ENCODE results near the gene IFNA16. TPM values are rescaled to one million over a fixed set of nuclear protein-coding genes. Genes with fewer than 3 reads are reported as not detected.
"Not testable (repeated sequence)": the region's sequence is repeated elsewhere in the genome, so short reads cannot be mapped to it uniquely, and the experiment has no call there.

IFNA16 gene
- total RNA-seq, 1 donor from 2014 or later = not detected

DNA sequence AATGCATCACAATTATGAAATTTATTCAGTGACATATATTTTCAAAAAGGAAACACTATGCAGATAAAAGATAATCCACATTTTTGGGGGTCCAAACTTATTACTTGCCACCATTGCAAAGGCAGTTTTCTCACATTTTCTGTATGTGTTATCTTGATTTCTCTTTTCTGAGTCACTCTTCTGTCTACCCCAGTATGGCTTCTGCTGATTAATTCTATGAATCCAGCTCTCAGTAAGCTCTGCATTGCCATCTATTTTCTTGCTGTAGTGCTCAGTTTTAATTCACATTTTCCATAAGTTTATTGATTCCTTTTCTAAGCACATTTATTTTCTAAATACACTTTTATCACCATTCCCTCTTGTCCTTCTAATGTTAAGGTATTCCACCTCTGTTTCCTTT, 11.9 kb downstream of the IFNA16 start:
- H3K27ac Mint-ChIP-seq = no peak overlapping the region
- no peaks in the 10 kb centered on the region for H3K36me3 Mint-ChIP-seq
- peaks cover 33% of the 10 kb centered on the region for H3K27me3 Mint-ChIP-seq (ENCODE audit: low read depth)
- H3K9me3 Mint-ChIP-seq = peaks cover 10% of the 10 kb centered on the region
- H3K4me3 Mint-ChIP-seq = no peak overlapping the region
- H3K4me1 Mint-ChIP-seq = no peaks in the 10 kb centered on the region
- TF ChIP-seq, protein P1, sequence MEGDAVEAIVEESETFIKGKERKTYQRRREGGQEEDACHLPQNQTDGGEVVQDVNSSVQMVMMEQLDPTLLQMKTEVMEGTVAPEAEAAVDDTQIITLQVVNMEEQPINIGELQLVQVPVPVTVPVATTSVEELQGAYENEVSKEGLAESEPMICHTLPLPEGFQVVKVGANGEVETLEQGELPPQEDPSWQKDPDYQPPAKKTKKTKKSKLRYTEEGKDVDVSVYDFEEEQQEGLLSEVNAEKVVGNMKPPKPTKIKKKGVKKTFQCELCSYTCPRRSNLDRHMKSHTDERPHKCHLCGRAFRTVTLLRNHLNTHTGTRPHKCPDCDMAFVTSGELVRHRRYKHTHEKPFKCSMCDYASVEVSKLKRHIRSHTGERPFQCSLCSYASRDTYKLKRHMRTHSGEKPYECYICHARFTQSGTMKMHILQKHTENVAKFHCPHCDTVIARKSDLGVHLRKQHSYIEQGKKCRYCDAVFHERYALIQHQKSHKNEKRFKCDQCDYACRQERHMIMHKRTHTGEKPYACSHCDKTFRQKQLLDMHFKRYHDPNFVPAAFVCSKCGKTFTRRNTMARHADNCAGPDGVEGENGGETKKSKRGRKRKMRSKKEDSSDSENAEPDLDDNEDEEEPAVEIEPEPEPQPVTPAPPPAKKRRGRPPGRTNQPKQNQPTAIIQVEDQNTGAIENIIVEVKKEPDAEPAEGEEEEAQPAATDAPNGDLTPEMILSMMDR (IDR thresholded peaks at IDR 0.05; ENCODE audit: unreplicated experiment) = no peak
- DNase-seq (ENCODE audit: low spot score in 2 of 2, unreplicated experiment in 2 of 2) = no peak

- DNase-seq (ENCODE audit: low spot score in 2 of 2, unreplicated experiment in 2 of 2); H3K4me3 Mint-ChIP-seq; H3K27ac Mint-ChIP-seq: not testable (repeated sequence)
These were observed 15.0 kb downstream of the IFNA16 start, which contains the start of gene IFNA7 for GRCh38 chr9:21202105-21202504. IFNA7 (minus strand) TSS chr9:21202205; CDS start chr9:21202165, 40 bp downstream.

DNA sequence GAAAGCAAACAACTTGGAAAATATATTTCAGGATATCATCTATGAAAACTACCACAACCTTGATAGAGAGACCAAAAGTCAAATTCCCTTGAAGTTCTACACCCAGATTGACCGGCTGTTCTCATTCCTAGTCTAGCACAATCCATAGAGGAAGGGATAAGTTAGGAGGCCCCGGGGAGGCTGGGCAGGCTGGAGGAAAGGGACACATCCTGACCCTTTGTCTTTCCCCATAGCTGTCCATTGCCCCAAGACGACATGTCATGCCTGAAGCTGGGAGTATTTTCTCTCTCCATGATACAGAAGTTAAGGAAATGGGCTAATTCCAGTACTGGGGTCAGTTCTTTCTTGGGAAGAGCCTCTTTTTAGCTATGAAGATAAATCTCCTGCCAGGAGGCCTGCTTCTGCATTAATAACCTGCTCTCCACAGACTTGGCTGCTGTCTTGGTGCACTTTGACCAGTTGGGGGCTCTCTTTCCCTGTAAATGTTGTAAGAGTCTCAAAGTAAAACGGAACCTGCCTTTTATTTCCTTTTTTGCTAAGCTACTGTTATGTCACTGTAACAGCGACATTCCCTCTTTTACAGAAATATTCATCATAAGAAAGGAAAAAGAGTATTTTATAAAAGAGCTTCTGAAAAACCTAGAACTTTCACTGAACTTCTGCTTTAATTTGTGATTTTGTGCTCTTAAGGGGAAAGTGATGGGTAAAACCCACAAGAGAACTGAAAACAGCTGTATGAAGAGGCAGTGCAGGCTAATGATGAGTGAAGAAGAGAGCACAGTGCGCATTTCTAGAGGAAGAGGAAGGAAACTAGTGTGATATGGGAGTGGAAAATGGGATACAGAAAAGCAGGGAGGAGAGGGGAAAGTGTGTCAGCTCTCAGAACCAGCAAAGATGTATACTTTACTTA, 22.0 kb downstream of the IFNA16 start:
- H3K4me3 Mint-ChIP-seq, H3K27ac Mint-ChIP-seq, H3K36me3 Mint-ChIP-seq, H3K9me3 Mint-ChIP-seq, H3K4me1 Mint-ChIP-seq: not testable (repeated sequence)
- DNase-seq (ENCODE audit: low spot score in 2 of 2, unreplicated experiment in 2 of 2) = peak in 1 of 2 experiments; percentile 36
- peaks cover 14% of the 10 kb centered on the region for H3K27me3 Mint-ChIP-seq (ENCODE audit: low read depth)

More at GRCh38 chr9:21202105-21202504, 15.0 kb downstream of the IFNA16 start, which contains the start of gene IFNA7:
- Mint-ChIP-seq H3K9me3 (peaks cover 10% of the 10 kb centered on the region), H3K27me3 (ENCODE audit: low read depth) (peaks cover 39% of the 10 kb centered on the region)
- H3K36me3 Mint-ChIP-seq, H3K4me1 Mint-ChIP-seq: not testable (repeated sequence)

GRCh38 chr9:21187487-21187886, 29.6 kb downstream of the IFNA16 start, which contains the start of gene IFNA4:
IFNA4 (minus strand) TSS chr9:21187587; CDS start chr9:21187531, 56 bp downstream.
- not testable (repeated sequence) for H3K27me3 Mint-ChIP-seq (ENCODE audit: low read depth); H3K4me3 Mint-ChIP-seq; H3K36me3 Mint-ChIP-seq; H3K9me3 Mint-ChIP-seq; H3K4me1 Mint-ChIP-seq; DNase-seq (ENCODE audit: low spot score in 2 of 2, unreplicated experiment in 2 of 2); H3K27ac Mint-ChIP-seq

DNA sequence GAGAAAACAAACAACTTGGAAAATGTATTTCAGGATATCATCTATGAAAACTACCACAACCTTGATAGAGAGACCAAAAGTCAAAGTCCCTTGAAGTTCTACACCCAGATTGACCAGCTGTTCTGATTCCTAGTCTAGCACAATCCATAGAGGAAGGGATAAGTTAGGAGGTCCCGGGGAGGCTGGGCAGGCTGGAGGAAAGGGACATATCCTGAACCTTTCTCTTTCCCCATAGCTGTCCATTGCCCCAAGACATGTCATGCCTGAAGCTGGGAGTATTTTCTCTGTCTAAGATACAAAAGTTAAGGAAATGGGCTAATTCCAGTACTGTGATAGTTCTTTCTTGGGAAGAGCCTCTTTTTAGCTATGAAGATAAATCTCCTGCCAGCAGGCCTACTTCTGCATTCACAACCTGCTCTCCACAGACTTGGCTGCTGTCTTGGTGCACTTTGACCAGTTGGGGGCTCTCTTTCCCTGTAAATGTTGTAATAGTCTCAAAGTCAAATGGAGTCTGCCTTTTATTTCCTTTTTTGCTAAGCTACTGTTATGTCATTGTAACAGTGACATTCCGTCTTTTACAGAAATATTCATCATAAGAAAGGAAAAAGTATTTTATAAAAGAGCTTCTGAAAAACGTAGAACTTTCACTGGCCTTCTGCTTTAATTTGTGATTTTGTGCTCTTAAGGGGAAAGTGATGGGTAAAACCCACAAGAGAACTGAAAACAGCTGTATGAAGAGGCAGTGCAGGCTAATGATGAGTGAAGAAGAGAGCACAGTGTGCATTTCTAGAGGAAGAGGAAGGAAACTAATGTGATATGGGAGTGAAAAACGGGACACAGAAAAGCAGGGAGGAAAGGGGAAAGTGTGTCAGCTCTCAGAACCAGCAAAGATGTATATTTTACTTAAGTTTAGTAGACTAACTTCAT, 34.0 kb downstream of the IFNA16 start:
- H3K4me3 Mint-ChIP-seq; DNase-seq (ENCODE audit: low spot score in 2 of 2, unreplicated experiment in 2 of 2); H3K9me3 Mint-ChIP-seq: not testable (repeated sequence)

GRCh38 chr9:21174671-21175070, 42.4 kb downstream of the IFNA16 start:
- DNase-seq (ENCODE audit: low spot score in 2 of 2, unreplicated experiment in 2 of 2) = no peak
- peaks cover 48% of the 10 kb centered on the region for H3K27me3 Mint-ChIP-seq (ENCODE audit: low read depth)

More for the DNA sequence above, 34.0 kb downstream of the IFNA16 start:
- H3K36me3 Mint-ChIP-seq; H3K27me3 Mint-ChIP-seq (ENCODE audit: low read depth); H3K4me1 Mint-ChIP-seq; H3K27ac Mint-ChIP-seq: not testable (repeated sequence)

GRCh38 chr9:21172156-21172555, 45.0 kb downstream of the IFNA16 start:
- H3K4me1 Mint-ChIP-seq = no peaks in the 10 kb centered on the region
- TF ChIP-seq, protein P1 (IDR thresholded peaks at IDR 0.05; ENCODE audit: unreplicated experiment) = no peak
- H3K27me3 Mint-ChIP-seq (ENCODE audit: low read depth) = peaks cover 45% of the 10 kb centered on the region
- H3K27ac Mint-ChIP-seq = no peak overlapping the region
- no peaks in the 10 kb centered on the region for H3K9me3 Mint-ChIP-seq
- DNase-seq (ENCODE audit: low spot score in 2 of 2, unreplicated experiment in 2 of 2) = no peak
- no peaks in the 10 kb centered on the region for H3K36me3 Mint-ChIP-seq
- no peak overlapping the region for H3K4me3 Mint-ChIP-seq

More at GRCh38 chr9:21174671-21175070, 42.4 kb downstream of the IFNA16 start:
- Mint-ChIP-seq H3K4me3 (no peak overlapping the region), H3K27ac (no peak overlapping the region), H3K9me3 (no peaks in the 10 kb centered on the region), H3K4me1 (no peaks in the 10 kb centered on the region), H3K36me3 (no peaks in the 10 kb centered on the region)
- TF ChIP-seq, protein P1 (IDR thresholded peaks at IDR 0.05; ENCODE audit: unreplicated experiment) = no peak

Data from mesothelial cell of epicardium (in vitro differentiated cells).